Hepatocyte (in vitro differentiated cells): ENCODE data around the gene RBM39. TPM values are rescaled to one million over a fixed set of nuclear protein-coding genes. Genes with fewer than 3 reads are reported as not detected.
"Not testable (repeated sequence)": the region's sequence is repeated elsewhere in the genome, so short reads cannot be mapped to it uniquely, and the experiment has no call there.

Source experiments
- DNase-seq: peaks from one replicate; pipeline ENCODE4 v3.0.0-alpha.2; 2016; ENCODE audit warnings: low spot score
- H2AFZ ChIP-seq: fragments of 200-600 bp; sonication (generic); 2 replicates; pipeline ENCODE4 v1.6.0; 2016; ENCODE audit warnings: antibody characterized with exemption, mild to moderate bottlenecking
- H3K27ac ChIP-seq: fragments of 200-600 bp; sonication (generic); 2 replicates; pipeline ENCODE4 v1.5.1; 2016; ENCODE audit warnings: mild to moderate bottlenecking
- H3K27me3 ChIP-seq: fragments of 200-600 bp; sonication (generic); 2 replicates; pipeline ENCODE4 v1.6.1; 2016
- H3K36me3 ChIP-seq: fragments of 200-600 bp; sonication (generic); replicated peaks from 2 replicates; pipeline ENCODE4 v1.5.1; 2016; ENCODE audit warnings: low read depth; ENCODE audit not compliant: insufficient read depth
- H3K4me1 ChIP-seq: fragments of 200-600 bp; sonication (generic); 2 replicates; pipeline ENCODE4 v1.5.1; 2016; ENCODE audit warnings: mild to moderate bottlenecking, moderate library complexity; ENCODE audit not compliant: insufficient read depth
- H3K4me2 ChIP-seq: fragments of 200-600 bp; sonication (generic); 2 replicates; pipeline ENCODE4 v1.6.0; 2016
- H3K4me3 ChIP-seq: fragments of 200-600 bp; sonication (generic); 2 replicates; pipeline ENCODE4 v1.5.1; 2016; ENCODE audit warnings: mild to moderate bottlenecking
- H3K79me2 ChIP-seq: fragments of 200-600 bp; sonication (generic); 2 replicates; pipeline ENCODE4 v1.6.0; 2017; ENCODE audit warnings: mild to moderate bottlenecking
- H3K9me2 ChIP-seq: fragments of 200-600 bp; sonication (generic); replicated peaks from 2 replicates; pipeline ENCODE4 v1.6.0; 2017; ENCODE audit warnings: mild to moderate bottlenecking; ENCODE audit not compliant: insufficient read depth
- H3K9me3 ChIP-seq: fragments of 200-600 bp; sonication (generic); 2 replicates; pipeline ENCODE4 v1.5.1; 2016; ENCODE audit warnings: low read depth, mild to moderate bottlenecking
- H4K20me1 ChIP-seq: fragments of 200-600 bp; sonication (generic); 2 replicates; pipeline ENCODE4 v1.6.0; 2016; ENCODE audit warnings: mild to moderate bottlenecking; ENCODE audit not compliant: insufficient read depth, poor library complexity, severe bottlenecking
- CTCF ChIP-seq: fragments of 200-600 bp; sonication (generic); IDR thresholded peaks from 2 replicates; pipeline ENCODE4 v1.5.1; 2016; ENCODE audit warnings: antibody characterized with exemption, mild to moderate bottlenecking; ENCODE audit not compliant: poor library complexity
- EZH2 ChIP-seq: fragments of 200-600 bp; sonication (generic); IDR thresholded peaks from 2 replicates; pipeline ENCODE4 v1.6.1; 2016; ENCODE audit warnings: antibody characterized with exemption, mild to moderate bottlenecking, borderline replicate concordance
- EZH2phosphoT487 ChIP-seq: fragments of 200-600 bp; sonication (generic); IDR thresholded peaks from one replicate; pipeline ENCODE4 v1.6.1; 2018; ENCODE audit warnings: antibody characterized with exemption, mild to moderate bottlenecking, low read depth, moderate library complexity; ENCODE audit not compliant: unreplicated experiment, severe bottlenecking
- WGBS: methylation state at CpG from one replicate; pipeline ENCODE4 v1.1.6; 2016; ENCODE audit warnings: low lambda C conversion rate; ENCODE audit errors: missing lambda C conversion rate; 5-methylcytosine and 5-hydroxymethylcytosine counted together
- polyA plus RNA-seq: library from polyadenylated mRNA; unstranded; fragments of >200 nt; fragmentation: Nextera tagmentation; extraction: Ambion mirVana; gene quantifications from 2 replicates; pipeline ENCODE4 v1.2.1, GENCODE V29; 2016
- total RNA-seq: library from RNA; depleted of rRNA; stranded (reverse); fragments of >200 nt; gene quantifications from 2 replicates; pipeline ENCODE4 v1.2.3, GENCODE V29; 2014

The RBM39 gene
- total and polyA plus RNA-seq, 2 experiments from 2014 or later: 200 to 423 TPM

GRCh38 chr20:35716330-35716729 is 25.7 kb downstream of the RBM39 start:
- DNase-seq: no peak
- H3K9me2 ChIP-seq: no peaks in the 10 kb centered on the region
- no peak for TF ChIP-seq EZH2phosphoT487
- no peak for TF ChIP-seq CTCF
- no peak for TF ChIP-seq EZH2
- WGBS: 93% methylated on average over 4 of the region's 4 CpGs
- H3K4me3 ChIP-seq: no peak overlapping the region
- H3K4me2 ChIP-seq: no peak overlapping the region
- no peak overlapping the region for H2AFZ ChIP-seq
- H3K9me3 ChIP-seq: no peaks in the 10 kb centered on the region
- peaks cover 100% of the 10 kb centered on the region for H4K20me1 ChIP-seq
- H3K4me1 ChIP-seq: no peaks in the 10 kb centered on the region
- no peaks in the 10 kb centered on the region for H3K27me3 ChIP-seq
- peaks cover 5% of the 10 kb centered on the region for H3K36me3 ChIP-seq
- no peak overlapping the region for H3K27ac ChIP-seq
- peaks cover 96% of the 10 kb centered on the region for H3K79me2 ChIP-seq

GRCh38 chr20:35715652-35716051 is 26.4 kb downstream of the RBM39 start:
- Histone ChIP-seq H3K36me3 (peaks cover 4% of the 10 kb centered on the region), H4K20me1 (peaks cover 100% of the 10 kb centered on the region)

GRCh38 chr20:35714127-35714526 is 27.9 kb downstream of the RBM39 start:
- no peaks in the 10 kb centered on the region for H3K4me1 ChIP-seq

More at GRCh38 chr20:35715652-35716051, 26.4 kb downstream of the RBM39 start:
- no peaks in the 10 kb centered on the region for H3K9me2 ChIP-seq
- no peak overlapping the region for H3K27ac ChIP-seq
- no peaks in the 10 kb centered on the region for H3K9me3 ChIP-seq
- no peaks in the 10 kb centered on the region for H3K4me1 ChIP-seq
- no peak for DNase-seq
- no peak overlapping the region for H3K4me3 ChIP-seq
- 97% methylated on average over 2 of the region's 2 CpGs for WGBS
- no peak overlapping the region for H2AFZ ChIP-seq
- TF ChIP-seq EZH2 (no peak), CTCF (no peak), EZH2phosphoT487 (no peak)
- no peaks in the 10 kb centered on the region for H3K27me3 ChIP-seq
- no peak overlapping the region for H3K4me2 ChIP-seq
- peaks cover 96% of the 10 kb centered on the region for H3K79me2 ChIP-seq

GRCh38 chr20:35713120-35713519 is 28.9 kb downstream of the RBM39 start:
- H3K4me1 ChIP-seq, H3K36me3 ChIP-seq, H3K27me3 ChIP-seq, H3K4me2 ChIP-seq, H3K27ac ChIP-seq, DNase-seq, H3K9me2 ChIP-seq, H3K9me3 ChIP-seq, H3K4me3 ChIP-seq, H2AFZ ChIP-seq: not testable (repeated sequence)
- peaks cover 99% of the 10 kb centered on the region for H4K20me1 ChIP-seq
- H3K79me2 ChIP-seq: peaks cover 96% of the 10 kb centered on the region
- WGBS: 95% methylated on average over 9 of the region's 9 CpGs

More at GRCh38 chr20:35714127-35714526, 27.9 kb downstream of the RBM39 start:
- DNase-seq: no peak
- Histone ChIP-seq H3K9me3 (no peaks in the 10 kb centered on the region), H3K4me3 (no peak overlapping the region), H3K9me2 (no peaks in the 10 kb centered on the region), H3K36me3 (no peaks in the 10 kb centered on the region), H3K79me2 (peaks cover 96% of the 10 kb centered on the region), H2AFZ (no peak overlapping the region), H3K4me2 (no peak overlapping the region), H3K27me3 (no peaks in the 10 kb centered on the region), H3K27ac (no peak overlapping the region), H4K20me1 (peaks cover 100% of the 10 kb centered on the region)
- TF ChIP-seq EZH2phosphoT487: no peak
- TF ChIP-seq CTCF: no peak
- TF ChIP-seq EZH2: no peak
- 90% methylated on average over 4 of the region's 4 CpGs for WGBS
